Chondrocyte (in vitro differentiated cells): ENCODE measurements around the gene PLCB4. TPM values are rescaled to one million over a fixed set of nuclear protein-coding genes. Genes with fewer than 3 reads are reported as not detected.

Source experiments
- DNase-seq: peaks from one replicate; pipeline ENCODE4 v3.0.0; 2021; ENCODE audit warnings: mixed read lengths, low spot score
- H3K27ac Mint-ChIP-seq: one replicate; pipeline ENCODE4 v1.8.0; 2021; ENCODE audit warnings: mild to moderate bottlenecking, moderate library complexity, mixed read lengths; ENCODE audit not compliant: unreplicated experiment
- H3K27me3 Mint-ChIP-seq: 2 replicates; pipeline ENCODE4 v1.8.0; 2021; ENCODE audit warnings: low read depth, mixed read lengths
- H3K36me3 Mint-ChIP-seq: 2 replicates; pipeline ENCODE4 v1.8.0; 2021; ENCODE audit warnings: low read depth, mixed read lengths
- H3K4me1 Mint-ChIP-seq: 2 replicates; pipeline ENCODE4 v1.8.0; 2021; ENCODE audit warnings: low read depth, mild to moderate bottlenecking, mixed read lengths
- H3K4me3 Mint-ChIP-seq: one replicate; pipeline ENCODE4 v1.8.0; 2021; ENCODE audit warnings: mild to moderate bottlenecking, moderate library complexity, mixed read lengths; ENCODE audit not compliant: unreplicated experiment
- H3K9me3 Mint-ChIP-seq: 2 replicates; pipeline ENCODE4 v1.8.0; 2021; ENCODE audit warnings: low read depth, mixed read lengths
- CTCF ChIP-seq: fragments of 200-600 bp; sonication (generic); IDR thresholded peaks from 2 replicates; pipeline ENCODE4 v1.5.0; 2021; ENCODE audit warnings: antibody characterized with exemption, mild to moderate bottlenecking, moderate library complexity
- total RNA-seq: library from RNA; stranded (reverse); gene quantifications from 3 replicates; pipeline ENCODE4 v1.2.1, GENCODE V29; 2021

The PLCB4 gene
- total RNA-seq, 1 donor from 2014 or later: 13.3 TPM

- Mint-ChIP-seq H3K36me3 (no peaks in the 10 kb centered on the region), H3K4me3 (no peak overlapping the region), H3K27me3 (no peaks in the 10 kb centered on the region), H3K9me3 (peaks cover 2% of the 10 kb centered on the region), H3K27ac (no peak overlapping the region), H3K4me1 (peaks cover 24% of the 10 kb centered on the region)
- TF ChIP-seq CTCF: no peak
- no peak for DNase-seq
Observed at GRCh38 chr20:9214685-9215084, 145.8 kb downstream of the PLCB4 start.

GRCh38 chr20:9215539-9215938, 146.7 kb downstream of the PLCB4 start:
- no peak overlapping the region for H3K4me3 Mint-ChIP-seq
- H3K4me1 Mint-ChIP-seq: peaks cover 25% of the 10 kb centered on the region
- no peaks in the 10 kb centered on the region for H3K36me3 Mint-ChIP-seq
- no peak for DNase-seq
- H3K27ac Mint-ChIP-seq: no peak overlapping the region
- H3K27me3 Mint-ChIP-seq: no peaks in the 10 kb centered on the region
- peak; percentile 69 for TF ChIP-seq CTCF
- peaks cover 2% of the 10 kb centered on the region for H3K9me3 Mint-ChIP-seq

GRCh38 chr20:9218531-9218961, 149.7 kb downstream of the PLCB4 start:
- no peak overlapping the region for H3K4me3 Mint-ChIP-seq
- no peaks in the 10 kb centered on the region for H3K27me3 Mint-ChIP-seq
- DNase-seq: no peak
- TF ChIP-seq CTCF: no peak
- peaks cover 28% of the 10 kb centered on the region for H3K4me1 Mint-ChIP-seq
- peaks cover 3% of the 10 kb centered on the region for H3K36me3 Mint-ChIP-seq
- H3K9me3 Mint-ChIP-seq: peaks cover 2% of the 10 kb centered on the region
- peak overlapping the region; percentile 68 for H3K27ac Mint-ChIP-seq

- no peak overlapping the region for H3K4me3 Mint-ChIP-seq
- H3K36me3 Mint-ChIP-seq: peaks cover 3% of the 10 kb centered on the region
- no peak for TF ChIP-seq CTCF
- no peaks in the 10 kb centered on the region for H3K27me3 Mint-ChIP-seq
- H3K4me1 Mint-ChIP-seq: peaks cover 33% of the 10 kb centered on the region
- H3K27ac Mint-ChIP-seq: peak overlapping the region; percentile 2
- no peak for DNase-seq
- peaks cover 2% of the 10 kb centered on the region for H3K9me3 Mint-ChIP-seq
Observed at GRCh38 chr20:9220874-9221547, 152.1 kb downstream of the PLCB4 start.

- Mint-ChIP-seq H3K4me3 (no peak overlapping the region), H3K4me1 (peaks cover 36% of the 10 kb centered on the region), H3K36me3 (peaks cover 3% of the 10 kb centered on the region), H3K27me3 (no peaks in the 10 kb centered on the region), H3K9me3 (peaks cover 2% of the 10 kb centered on the region), H3K27ac (no peak overlapping the region)
- DNase-seq: no peak
- TF ChIP-seq CTCF: no peak
Observed at GRCh38 chr20:9223296-9223695, 154.4 kb downstream of the PLCB4 start.
